BE2C (cell line): ENCODE data around the gene SERPINE2.

Source experiments
- DNase-seq: peaks from one replicate; pipeline ENCODE4 v3.0.0-alpha.2; 2020
- H3K27me3 ChIP-seq: fragments of 250-450 bp; sonication (Bioruptor Pico); 2 replicates; pipeline ENCODE4 v1.5.1; 2020; ENCODE audit warnings: mild to moderate bottlenecking
- H3K36me3 ChIP-seq: fragments of 250-450 bp; sonication (Bioruptor Pico); 2 replicates; pipeline ENCODE4 v1.5.1; 2020; ENCODE audit warnings: mild to moderate bottlenecking
- H3K4me1 ChIP-seq: fragments of 250-450 bp; sonication (Bioruptor Pico); 2 replicates; pipeline ENCODE4 v1.5.1; 2020
- H3K4me3 ChIP-seq: 2 replicates; pipeline ENCODE4 v1.5.1; 2011; ENCODE audit warnings: low read depth, low read length
- H3K9me3 ChIP-seq: fragments of 250-450 bp; sonication (Bioruptor Pico); 2 replicates; pipeline ENCODE4 v1.5.1; 2020
- CTCF ChIP-seq: IDR thresholded peaks from 2 replicates; pipeline ENCODE4 v1.5.1; 2012; ENCODE audit warnings: mild to moderate bottlenecking, low read depth, low read length

The SERPINE2 gene

DNA sequence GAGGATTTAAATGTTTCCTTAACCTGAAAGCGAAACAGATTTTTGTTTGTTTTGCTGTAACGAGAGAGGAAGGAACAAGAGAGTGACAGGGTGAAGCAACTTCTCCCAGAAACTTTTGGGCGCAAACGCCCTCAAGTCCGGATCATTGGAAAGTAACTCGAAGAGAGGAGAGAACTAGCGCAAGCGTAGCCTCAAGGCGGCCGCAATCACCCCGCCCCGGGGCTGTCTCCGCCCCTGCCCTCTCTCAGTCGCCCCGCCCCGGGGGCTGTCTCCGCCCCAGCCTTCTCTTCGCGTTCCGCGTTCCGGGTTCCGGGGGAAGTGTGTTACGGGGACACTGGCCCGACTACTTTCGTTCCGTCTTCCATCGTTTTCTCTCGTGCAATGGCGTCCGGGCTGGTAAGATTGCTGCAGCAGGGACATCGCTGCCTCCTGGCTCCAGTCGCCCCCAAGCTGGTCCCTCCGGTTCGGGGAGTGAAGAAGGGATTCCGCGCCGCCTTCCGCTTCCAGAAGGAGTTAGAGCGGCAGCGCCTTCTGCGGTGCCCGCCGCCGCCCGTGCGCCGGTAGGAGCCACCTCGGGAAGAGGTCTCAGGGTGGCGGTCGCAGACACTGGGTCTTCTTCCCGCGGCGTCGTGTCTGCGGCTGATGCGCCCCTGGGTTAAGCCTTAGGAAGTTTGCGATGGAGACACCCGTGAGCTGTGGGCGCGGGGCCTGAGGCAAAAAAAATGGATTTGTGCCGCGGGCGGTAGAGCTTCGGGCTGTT lies 81.8 kb downstream of the SERPINE2 start, which contains the start of gene MRPL44:
TSS of gene MRPL44 (plus strand) at position 372 of the 760 bp plus-strand sequence. CDS start at position 382, 10 bp downstream.
- Histone ChIP-seq H3K4me3 (peak within 1 kb of the TSS; percentile 73), H3K4me1 (peaks cover 4% of the 10 kb centered on the region), H3K27me3 (no peaks in the 10 kb centered on the region), H3K36me3 (peaks cover 30% of the 10 kb centered on the region), H3K9me3 (no peaks in the 10 kb centered on the region)
- no peak for TF ChIP-seq CTCF
- DNase-seq, result peak; percentile 97

GRCh38 chr2:223956300-223956699 lies 82.8 kb downstream of the SERPINE2 start:
- peaks cover 20% of the 10 kb centered on the region for H3K36me3 ChIP-seq
- no peaks in the 10 kb centered on the region for H3K27me3 ChIP-seq
- DNase-seq, result no peak
- no peaks in the 10 kb centered on the region for H3K9me3 ChIP-seq
- no peak for TF ChIP-seq CTCF
- peaks cover 9% of the 10 kb centered on the region for H3K4me1 ChIP-seq
- no peak overlapping the region for H3K4me3 ChIP-seq

DNA sequence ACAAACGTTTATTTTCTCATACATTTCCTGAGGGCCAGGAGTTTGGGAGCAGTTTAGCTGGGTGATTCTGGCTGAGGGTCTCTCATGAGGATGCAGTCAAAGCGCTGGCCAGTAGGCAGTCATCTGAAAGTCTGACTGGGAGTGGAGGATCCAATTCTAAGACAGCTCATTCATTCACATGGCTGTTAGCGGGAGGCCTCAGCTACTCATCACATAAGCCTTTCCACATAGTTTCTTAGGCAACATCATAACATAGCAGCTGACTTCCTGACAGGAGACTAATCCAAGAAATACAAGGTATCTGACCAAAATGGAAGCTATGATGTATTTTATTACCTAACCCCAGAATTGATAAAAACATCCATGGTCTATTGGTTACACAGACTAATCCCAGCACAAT lies 84.7 kb downstream of the SERPINE2 start:
- Histone ChIP-seq H3K27me3 (no peaks in the 10 kb centered on the region), H3K4me1 (peaks cover 9% of the 10 kb centered on the region), H3K4me3 (no peak overlapping the region), H3K9me3 (no peaks in the 10 kb centered on the region), H3K36me3 (peaks cover under 1% of the 10 kb centered on the region)
- TF ChIP-seq CTCF, result no peak
- no peak for DNase-seq

GRCh38 chr2:223952280-223952968 lies 86.7 kb downstream of the SERPINE2 start:
- H3K4me1 ChIP-seq, result peaks cover 9% of the 10 kb centered on the region
- H3K36me3 ChIP-seq, result no peaks in the 10 kb centered on the region
- H3K4me3 ChIP-seq, result no peak overlapping the region
- DNase-seq, result no peak
- H3K27me3 ChIP-seq, result no peaks in the 10 kb centered on the region
- no peak for TF ChIP-seq CTCF
- no peaks in the 10 kb centered on the region for H3K9me3 ChIP-seq

GRCh38 chr2:223950448-223951347 lies 88.4 kb downstream of the SERPINE2 start:
- Histone ChIP-seq H3K4me3 (no peak overlapping the region), H3K4me1 (peaks cover 9% of the 10 kb centered on the region), H3K36me3 (no peaks in the 10 kb centered on the region), H3K9me3 (no peaks in the 10 kb centered on the region), H3K27me3 (no peaks in the 10 kb centered on the region)
- DNase-seq, result no peak
- TF ChIP-seq CTCF, result no peak
